ENCODE data around the gene FBXO21.

DNA sequence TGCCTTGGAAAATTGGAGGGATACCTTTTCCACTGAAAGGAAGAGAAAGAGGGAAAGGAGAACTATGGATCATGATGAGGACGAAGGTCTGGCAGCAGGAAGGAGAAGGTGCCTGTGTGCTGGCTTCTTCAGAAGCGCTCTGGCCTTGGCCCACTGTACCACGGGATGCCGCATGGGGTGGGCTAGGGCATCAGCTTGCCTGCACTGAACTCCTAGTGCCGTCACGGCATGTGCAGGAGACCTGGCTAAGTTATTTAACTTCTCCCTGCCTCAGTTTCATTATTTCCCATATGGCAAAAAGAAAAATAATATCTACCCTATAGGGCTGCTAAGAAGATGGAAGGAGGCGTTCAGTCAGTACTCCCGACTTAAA lies 28.1 kb downstream of the FBXO21 start:
- TF ChIP-seq, protein P1, sequence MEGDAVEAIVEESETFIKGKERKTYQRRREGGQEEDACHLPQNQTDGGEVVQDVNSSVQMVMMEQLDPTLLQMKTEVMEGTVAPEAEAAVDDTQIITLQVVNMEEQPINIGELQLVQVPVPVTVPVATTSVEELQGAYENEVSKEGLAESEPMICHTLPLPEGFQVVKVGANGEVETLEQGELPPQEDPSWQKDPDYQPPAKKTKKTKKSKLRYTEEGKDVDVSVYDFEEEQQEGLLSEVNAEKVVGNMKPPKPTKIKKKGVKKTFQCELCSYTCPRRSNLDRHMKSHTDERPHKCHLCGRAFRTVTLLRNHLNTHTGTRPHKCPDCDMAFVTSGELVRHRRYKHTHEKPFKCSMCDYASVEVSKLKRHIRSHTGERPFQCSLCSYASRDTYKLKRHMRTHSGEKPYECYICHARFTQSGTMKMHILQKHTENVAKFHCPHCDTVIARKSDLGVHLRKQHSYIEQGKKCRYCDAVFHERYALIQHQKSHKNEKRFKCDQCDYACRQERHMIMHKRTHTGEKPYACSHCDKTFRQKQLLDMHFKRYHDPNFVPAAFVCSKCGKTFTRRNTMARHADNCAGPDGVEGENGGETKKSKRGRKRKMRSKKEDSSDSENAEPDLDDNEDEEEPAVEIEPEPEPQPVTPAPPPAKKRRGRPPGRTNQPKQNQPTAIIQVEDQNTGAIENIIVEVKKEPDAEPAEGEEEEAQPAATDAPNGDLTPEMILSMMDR (conservative IDR thresholded peaks at IDR 0.05; ENCODE audit: low read length), result no peak
- no peak for TF ChIP-seq EZH2phosphoT487 (IDR thresholded peaks at IDR 0.05; ENCODE audit: borderline replicate concordance, low read depth, low read length)

All from OCI-LY7 (cell line).